ENCODE results near the gene MYO18A. TPM values are rescaled to one million over a fixed set of nuclear protein-coding genes. Genes with fewer than 3 reads are reported as not detected.

Gene MYO18A
- total RNA-seq, 1 donor from 2014 or later, result 465 TPM

- no peak for DNase-seq
- no peaks in the 10 kb centered on the region for H3K36me3 Mint-ChIP-seq (ENCODE audit: unreplicated experiment)
- TF ChIP-seq CTCF (IDR thresholded peaks at IDR 0.05; ENCODE audit: partially characterized antibody, unreplicated experiment), result no peak
- peaks cover 6% of the 10 kb centered on the region for H3K4me1 Mint-ChIP-seq (ENCODE audit: low read depth, unreplicated experiment)
- peaks cover 3% of the 10 kb centered on the region for H3K27me3 Mint-ChIP-seq (ENCODE audit: unreplicated experiment)
- H3K4me3 Mint-ChIP-seq (ENCODE audit: unreplicated experiment), result no peak overlapping the region
- H3K9me3 Mint-ChIP-seq (ENCODE audit: unreplicated experiment), result peaks cover 2% of the 10 kb centered on the region
- H3K27ac Mint-ChIP-seq (ENCODE audit: unreplicated experiment), result no peak overlapping the region
Observed at GRCh38 chr17:29024316-29024952, 155.8 kb downstream of the MYO18A start.

GRCh38 chr17:29022074-29022473 is 158.1 kb downstream of the MYO18A start:
- Mint-ChIP-seq H3K9me3 (ENCODE audit: unreplicated experiment) (peaks cover 2% of the 10 kb centered on the region), H3K4me3 (ENCODE audit: unreplicated experiment) (no peak overlapping the region), H3K27me3 (ENCODE audit: unreplicated experiment) (peaks cover 6% of the 10 kb centered on the region), H3K36me3 (ENCODE audit: unreplicated experiment) (no peaks in the 10 kb centered on the region), H3K4me1 (ENCODE audit: low read depth, unreplicated experiment) (peaks cover 16% of the 10 kb centered on the region), H3K27ac (ENCODE audit: unreplicated experiment) (no peak overlapping the region)
- DNase-seq, result no peak
- no peak for TF ChIP-seq CTCF (IDR thresholded peaks at IDR 0.05; ENCODE audit: partially characterized antibody, unreplicated experiment)

DNA sequence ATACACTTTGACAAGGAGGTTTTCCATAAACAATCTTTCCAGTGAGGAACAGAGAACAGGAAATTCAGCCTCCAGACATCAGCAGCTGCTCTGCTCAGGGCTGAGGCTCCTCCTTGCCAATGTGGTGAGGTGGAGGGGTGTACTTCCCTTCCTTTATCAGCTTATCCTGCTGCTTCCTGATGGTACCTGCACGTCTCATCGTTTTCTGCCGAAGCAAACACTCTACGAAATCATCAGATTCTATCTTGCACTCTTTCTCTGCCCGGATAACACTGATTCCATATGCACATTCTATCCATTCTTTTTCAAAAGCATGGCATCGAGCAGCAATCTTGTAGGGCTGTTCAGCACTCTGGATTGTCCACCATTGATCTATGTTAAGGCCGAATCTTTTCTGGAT is 159.0 kb downstream of the MYO18A start:
- no peak for DNase-seq
- Mint-ChIP-seq H3K4me1 (ENCODE audit: low read depth, unreplicated experiment) (peaks cover 16% of the 10 kb centered on the region), H3K4me3 (ENCODE audit: unreplicated experiment) (no peak overlapping the region), H3K9me3 (ENCODE audit: unreplicated experiment) (no peaks in the 10 kb centered on the region), H3K36me3 (ENCODE audit: unreplicated experiment) (no peaks in the 10 kb centered on the region), H3K27me3 (ENCODE audit: unreplicated experiment) (peaks cover 6% of the 10 kb centered on the region), H3K27ac (ENCODE audit: unreplicated experiment) (no peak overlapping the region)
- TF ChIP-seq CTCF (IDR thresholded peaks at IDR 0.05; ENCODE audit: partially characterized antibody, unreplicated experiment), result no peak

Other genes starting within 250 kb of the MYO18A start
- gene PHF12, start 228.9 kb downstream of the MYO18A start, total RNA-seq (ENCODE audit: unreplicated experiment), result 59.8 TPM
- 6.7 TPM for gene SEZ6, start 174.4 kb downstream of the MYO18A start, total RNA-seq (ENCODE audit: unreplicated experiment)
- gene PIPOX, start 137.3 kb downstream of the MYO18A start, total RNA-seq (ENCODE audit: unreplicated experiment), result 1.4 TPM
- 2.7 TPM for gene CRYBA1, start 66.5 kb upstream of the MYO18A start, total RNA-seq (ENCODE audit: unreplicated experiment)
- 51.0 TPM for gene NUFIP2, start 113.8 kb upstream of the MYO18A start, total RNA-seq (ENCODE audit: unreplicated experiment)
- gene TAOK1, start 210.0 kb upstream of the MYO18A start, total RNA-seq (ENCODE audit: unreplicated experiment), result 133 TPM

Data from glutamatergic neuron (in vitro differentiated cells).